ENCODE results near the gene ATP9B. TPM values are rescaled to one million over a fixed set of nuclear protein-coding genes. Genes with fewer than 3 reads are reported as not detected.

Gene ATP9B
- total RNA-seq, 1 donor from 2014 or later, result 52.0 TPM

GRCh38 chr18:79133724-79134123 is 64.5 kb downstream of the ATP9B start:
- Mint-ChIP-seq H3K4me3 (no peak overlapping the region), H3K27ac (no peak overlapping the region), H3K27me3 (ENCODE audit: low read depth) (no peaks in the 10 kb centered on the region), H3K4me1 (no peaks in the 10 kb centered on the region), H3K36me3 (peaks cover 16% of the 10 kb centered on the region), H3K9me3 (no peaks in the 10 kb centered on the region)
- no peak for DNase-seq (ENCODE audit: low spot score in 2 of 2, unreplicated experiment in 2 of 2)
- TF ChIP-seq CTCF (IDR thresholded peaks at IDR 0.05; ENCODE audit: unreplicated experiment), result no peak

GRCh38 chr18:79135924-79136323 is 66.7 kb downstream of the ATP9B start:
- TF ChIP-seq CTCF (IDR thresholded peaks at IDR 0.05; ENCODE audit: unreplicated experiment), result no peak
- no peaks in the 10 kb centered on the region for H3K4me1 Mint-ChIP-seq
- H3K27me3 Mint-ChIP-seq (ENCODE audit: low read depth), result no peaks in the 10 kb centered on the region
- H3K36me3 Mint-ChIP-seq, result peaks cover 9% of the 10 kb centered on the region
- no peak overlapping the region for H3K4me3 Mint-ChIP-seq
- no peaks in the 10 kb centered on the region for H3K9me3 Mint-ChIP-seq
- DNase-seq (ENCODE audit: low spot score in 2 of 2, unreplicated experiment in 2 of 2), result no peak
- no peak overlapping the region for H3K27ac Mint-ChIP-seq

GRCh38 chr18:79136742-79137141 is 67.5 kb downstream of the ATP9B start:
- Mint-ChIP-seq H3K27me3 (ENCODE audit: low read depth) (no peaks in the 10 kb centered on the region), H3K4me1 (no peaks in the 10 kb centered on the region), H3K9me3 (no peaks in the 10 kb centered on the region), H3K4me3 (no peak overlapping the region), H3K27ac (no peak overlapping the region), H3K36me3 (peaks cover 9% of the 10 kb centered on the region)
- TF ChIP-seq CTCF (IDR thresholded peaks at IDR 0.05; ENCODE audit: unreplicated experiment), result no peak
- DNase-seq (ENCODE audit: low spot score in 2 of 2, unreplicated experiment in 2 of 2), result no peak

GRCh38 chr18:79139206-79139605 is 70.0 kb downstream of the ATP9B start:
- Mint-ChIP-seq H3K27ac (no peak overlapping the region), H3K27me3 (ENCODE audit: low read depth) (no peaks in the 10 kb centered on the region), H3K36me3 (peaks cover 14% of the 10 kb centered on the region), H3K4me1 (no peaks in the 10 kb centered on the region), H3K9me3 (no peaks in the 10 kb centered on the region), H3K4me3 (no peak overlapping the region)
- TF ChIP-seq CTCF (IDR thresholded peaks at IDR 0.05; ENCODE audit: unreplicated experiment), result no peak
- no peak for DNase-seq (ENCODE audit: low spot score in 2 of 2, unreplicated experiment in 2 of 2)

- Mint-ChIP-seq H3K27me3 (ENCODE audit: low read depth) (no peaks in the 10 kb centered on the region), H3K4me1 (no peaks in the 10 kb centered on the region), H3K27ac (no peak overlapping the region), H3K36me3 (peaks cover 37% of the 10 kb centered on the region), H3K9me3 (no peaks in the 10 kb centered on the region), H3K4me3 (no peak overlapping the region)
- no peak for TF ChIP-seq CTCF (IDR thresholded peaks at IDR 0.05; ENCODE audit: unreplicated experiment)
- no peak for DNase-seq (ENCODE audit: low spot score in 2 of 2, unreplicated experiment in 2 of 2)
Observed at GRCh38 chr18:79147014-79147413, 77.8 kb downstream of the ATP9B start.

GRCh38 chr18:79151191-79151590 is 82.0 kb downstream of the ATP9B start:
- Mint-ChIP-seq H3K4me1 (no peaks in the 10 kb centered on the region), H3K36me3 (peaks cover 33% of the 10 kb centered on the region), H3K27me3 (ENCODE audit: low read depth) (no peaks in the 10 kb centered on the region), H3K4me3 (no peak overlapping the region), H3K27ac (no peak overlapping the region), H3K9me3 (no peaks in the 10 kb centered on the region)
- no peak for TF ChIP-seq CTCF (IDR thresholded peaks at IDR 0.05; ENCODE audit: unreplicated experiment)
- no peak for DNase-seq (ENCODE audit: low spot score in 2 of 2, unreplicated experiment in 2 of 2)
